Bronchial epithelial cell (primary cell): ENCODE results near the gene ANXA2. TPM values are rescaled to one million over a fixed set of nuclear protein-coding genes. Genes with fewer than 3 reads are reported as not detected.
"Not testable (repeated sequence)": the region's sequence is repeated elsewhere in the genome, so short reads cannot be mapped to it uniquely, and the experiment has no call there.

Source experiments
- DNase-seq: peaks from one replicate; pipeline ENCODE4 v3.0.0-alpha.2; 2010; ENCODE audit warnings: low read depth
- FAIRE-seq: peaks from 2 replicates; lab custom pipeline; 2011; peaks lifted over from hg19 to GRCh38; lab: Jason Lieb, UNC
- H3K27me3 ChIP-seq: 2 replicates; pipeline ENCODE4 v1.5.1; 2011; ENCODE audit warnings: low read length; ENCODE audit not compliant: control insufficient read depth, insufficient read depth
- H3K36me3 ChIP-seq: 2 replicates; pipeline ENCODE4 v1.5.1; 2011; ENCODE audit warnings: low read length; ENCODE audit not compliant: control insufficient read depth, insufficient read depth
- H3K4me3 ChIP-seq: 2 replicates; pipeline ENCODE4 v1.5.1; 2011; ENCODE audit warnings: mild to moderate bottlenecking, low read depth, low read length, control low read depth
- CTCF ChIP-seq: IDR thresholded peaks from 2 replicates; pipeline ENCODE4 v1.5.1; 2011; ENCODE audit warnings: mild to moderate bottlenecking, moderate library complexity, low read length, control low read depth, inconsistent platforms; ENCODE audit not compliant: insufficient read depth, severe bottlenecking
- total RNA-seq: library from RNA; depleted of rRNA; stranded (reverse); fragments of >200 nt; gene quantifications from 2 replicates; pipeline ENCODE4 v1.2.1, GENCODE V29; 2014

The ANXA2 gene
- total RNA-seq, 1 donor from 2014 or later = 5,325 TPM

- Histone ChIP-seq H3K27me3 (no peaks in the 10 kb centered on the region), H3K4me3 (no peak overlapping the region), H3K36me3 (no peaks in the 10 kb centered on the region)
- no peak for FAIRE-seq
- TF ChIP-seq CTCF = no peak
- peak; percentile 92 for DNase-seq
These were observed 16.4 kb upstream of the ANXA2 start for GRCh38 chr15:60414016-60414682.

GRCh38 chr15:60413231-60413824, 15.5 kb upstream of the ANXA2 start:
- no peak for TF ChIP-seq CTCF
- FAIRE-seq (no peak), DNase-seq (no peak)
- no peak overlapping the region for H3K4me3 ChIP-seq
- H3K36me3 ChIP-seq = no peaks in the 10 kb centered on the region
- no peaks in the 10 kb centered on the region for H3K27me3 ChIP-seq

GRCh38 chr15:60412807-60413206, 15.0 kb upstream of the ANXA2 start:
- DNase-seq, H3K27me3 ChIP-seq, H3K4me3 ChIP-seq, H3K36me3 ChIP-seq, FAIRE-seq: not testable (repeated sequence)

GRCh38 chr15:60411774-60412425, 14.1 kb upstream of the ANXA2 start:
- FAIRE-seq (no peak), DNase-seq (no peak)
- no peaks in the 10 kb centered on the region for H3K36me3 ChIP-seq
- H3K4me3 ChIP-seq = no peak overlapping the region
- TF ChIP-seq CTCF = no peak
- H3K27me3 ChIP-seq = no peaks in the 10 kb centered on the region

- H3K36me3 ChIP-seq, DNase-seq, FAIRE-seq, H3K27me3 ChIP-seq, H3K4me3 ChIP-seq: not testable (repeated sequence)
These were observed 12.6 kb upstream of the ANXA2 start for GRCh38 chr15:60410350-60410749.

- FAIRE-seq = no peak
- TF ChIP-seq CTCF = no peak
- Histone ChIP-seq H3K36me3 (no peaks in the 10 kb centered on the region), H3K4me3 (no peak overlapping the region), H3K27me3 (no peaks in the 10 kb centered on the region)
- peak; percentile 100 for DNase-seq
These were observed 10.7 kb upstream of the ANXA2 start for GRCh38 chr15:60408463-60408981.
